NCI-H1105 (cell line): ENCODE data around the gene CLNK.

Source experiments
- DNase-seq: peaks from one replicate; lab custom pipeline; 2025; lab: John Stamatoyannopoulos, UW

CLNK gene

GRCh38 chr4:10455133-10455532, 229.4 kb downstream of the CLNK start:
- DNase-seq = no peak

GRCh38 chr4:10454726-10455125, 229.8 kb downstream of the CLNK start:
- no peak for DNase-seq

- no peak for DNase-seq
These were observed 230.4 kb downstream of the CLNK start for GRCh38 chr4:10454121-10454520.

- no peak for DNase-seq
These were observed 235.6 kb downstream of the CLNK start for GRCh38 chr4:10448991-10449390.

DNA sequence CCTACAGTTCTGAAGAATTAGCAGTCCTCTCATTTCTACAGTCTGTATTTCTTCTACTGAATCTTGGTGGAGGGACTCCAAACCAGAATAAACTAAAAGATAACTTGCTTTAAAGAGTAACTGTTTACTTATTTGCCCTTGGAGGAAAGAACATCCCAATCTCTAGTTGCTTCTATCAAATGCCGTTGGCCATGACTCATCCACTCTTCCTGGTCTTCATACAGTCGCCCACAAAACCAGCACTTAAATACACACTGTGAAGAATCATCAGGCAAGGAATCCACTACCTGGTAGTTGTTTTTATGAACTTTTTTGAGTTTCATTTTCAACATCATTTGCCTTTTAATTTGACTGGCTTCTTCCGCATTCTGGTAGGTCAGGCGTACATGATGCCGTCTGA, 241.6 kb downstream of the CLNK start:
- DNase-seq = no peak

GRCh38 chr4:10441512-10441911, 243.1 kb downstream of the CLNK start:
- DNase-seq = no peak

- DNase-seq = no peak
These were observed 245.6 kb downstream of the CLNK start for GRCh38 chr4:10438924-10439323.

- DNase-seq = no peak
These were observed 246.8 kb downstream of the CLNK start for GRCh38 chr4:10437735-10438134.
